CD4-positive, alpha-beta T cell treated with Interleukin-15 for 4 hours (primary cell): ENCODE results near the gene BCAR3.
A peak's percentile ranks its signal among the peaks of the same experiment; 100 is the strongest.

Experiments
- DNase-seq: peaks from one replicate; pipeline ENCODE4 v3.0.0-alpha.2; 2020; ENCODE audit warnings: low spot score

Gene BCAR3

DNA sequence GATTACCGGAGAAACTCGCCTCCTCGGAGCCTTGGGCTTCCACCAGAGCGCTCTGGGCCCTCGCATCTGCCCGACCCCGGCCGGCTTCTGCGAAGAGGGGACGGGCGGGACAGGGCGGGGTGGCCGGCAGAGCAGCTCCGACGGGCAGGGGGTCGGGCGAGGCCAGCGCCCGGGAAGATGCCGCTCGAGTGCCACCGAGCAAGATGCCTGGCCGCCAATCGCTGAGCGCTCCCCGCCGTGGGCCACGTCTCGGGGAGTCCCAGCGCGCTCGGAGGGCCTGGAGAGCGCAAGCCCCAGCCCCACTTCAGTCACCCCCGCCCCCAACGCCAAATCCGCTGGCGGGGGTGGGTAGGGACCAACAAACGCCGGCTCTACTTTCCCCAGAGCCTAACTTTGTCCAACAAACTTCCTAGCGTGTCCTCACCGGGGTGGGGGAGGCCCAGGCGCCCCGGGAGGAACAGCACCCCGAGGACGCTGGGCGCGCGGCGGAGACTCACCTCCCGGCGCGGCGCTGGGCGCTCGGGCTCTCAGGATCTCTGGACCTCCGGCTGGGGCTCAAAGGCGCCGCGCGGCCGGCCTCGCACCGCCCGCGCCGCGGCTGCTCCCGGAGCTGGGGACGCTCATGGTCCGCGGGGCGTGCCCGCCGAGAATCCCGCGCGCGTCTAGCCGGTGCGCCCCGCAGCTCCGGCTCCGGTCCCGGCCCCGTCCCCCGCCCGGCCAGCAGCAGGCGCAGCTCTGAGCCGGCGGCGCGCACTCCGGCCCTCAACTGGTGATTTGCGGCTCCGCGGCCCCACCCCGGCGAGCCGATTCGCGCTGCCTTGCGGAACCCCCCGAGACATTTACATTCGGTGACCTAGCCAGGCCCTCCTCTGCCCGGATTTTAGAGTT lies at the start of gene BCAR3:
BCAR3 (minus strand) TSS at position 737 of the 888 bp plus-strand sequence. CDS start 6,907 bp downstream, outside the sequence.
- DNase-seq: no peak

DNA sequence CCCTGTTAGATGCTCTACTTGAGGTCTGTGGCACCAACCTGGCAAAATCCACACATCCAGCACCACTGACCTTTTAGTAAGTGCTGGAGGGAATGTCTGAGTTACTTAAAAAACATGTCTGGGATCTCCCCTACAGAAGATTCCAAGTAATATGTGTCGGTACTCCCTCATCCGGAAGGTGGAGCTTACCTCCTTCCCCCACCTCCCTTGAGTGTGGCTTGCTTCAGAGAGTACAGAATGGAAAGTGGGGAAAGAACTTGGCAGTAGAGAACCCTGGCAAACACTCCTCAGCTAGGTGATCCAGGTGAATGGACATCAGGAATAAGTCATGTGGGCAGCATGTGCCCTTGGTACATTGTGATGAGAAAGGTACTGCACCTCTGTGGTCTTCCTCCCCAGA lies 49.0 kb upstream of the BCAR3 start:
- DNase-seq: no peak

DNA sequence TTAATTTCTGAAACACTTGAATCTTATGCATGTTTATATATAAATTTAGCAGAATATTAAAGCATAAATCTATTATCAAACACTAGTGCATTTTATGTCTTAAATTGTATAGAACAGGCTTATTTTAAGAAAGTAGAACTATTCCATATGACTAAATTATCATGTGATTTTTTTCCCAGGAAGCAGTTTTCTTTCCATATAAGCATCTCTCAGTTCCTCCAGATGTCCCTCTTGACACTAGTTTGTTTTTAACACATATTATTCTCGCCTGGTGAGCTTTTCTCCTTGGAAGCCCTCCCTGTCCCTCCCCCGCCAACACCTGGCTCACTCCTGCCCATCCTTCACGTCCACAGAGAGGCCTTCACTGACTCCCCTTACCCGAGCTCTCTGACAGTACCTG lies 48.3 kb upstream of the BCAR3 start:
- no peak for DNase-seq

DNA sequence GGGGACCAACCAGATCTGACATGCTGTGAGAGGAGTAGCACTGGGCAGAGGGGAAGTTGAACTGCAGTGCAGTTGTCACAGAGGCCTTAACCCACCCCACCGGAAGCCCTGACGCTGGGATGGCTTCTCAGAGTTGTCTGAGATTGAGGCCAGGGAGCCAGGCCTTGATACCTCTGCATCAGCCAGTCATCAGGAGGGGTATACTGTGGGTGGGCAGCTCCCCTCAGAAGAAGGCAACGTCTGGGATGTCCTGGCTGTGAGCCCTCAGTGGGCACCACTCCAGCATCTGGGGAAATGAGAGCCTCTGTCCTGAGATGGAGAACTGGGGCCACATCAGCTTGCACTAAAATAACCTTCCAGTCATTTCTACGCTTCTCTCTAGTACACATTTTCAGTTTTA lies 47.9 kb upstream of the BCAR3 start:
- DNase-seq: no peak

DNA sequence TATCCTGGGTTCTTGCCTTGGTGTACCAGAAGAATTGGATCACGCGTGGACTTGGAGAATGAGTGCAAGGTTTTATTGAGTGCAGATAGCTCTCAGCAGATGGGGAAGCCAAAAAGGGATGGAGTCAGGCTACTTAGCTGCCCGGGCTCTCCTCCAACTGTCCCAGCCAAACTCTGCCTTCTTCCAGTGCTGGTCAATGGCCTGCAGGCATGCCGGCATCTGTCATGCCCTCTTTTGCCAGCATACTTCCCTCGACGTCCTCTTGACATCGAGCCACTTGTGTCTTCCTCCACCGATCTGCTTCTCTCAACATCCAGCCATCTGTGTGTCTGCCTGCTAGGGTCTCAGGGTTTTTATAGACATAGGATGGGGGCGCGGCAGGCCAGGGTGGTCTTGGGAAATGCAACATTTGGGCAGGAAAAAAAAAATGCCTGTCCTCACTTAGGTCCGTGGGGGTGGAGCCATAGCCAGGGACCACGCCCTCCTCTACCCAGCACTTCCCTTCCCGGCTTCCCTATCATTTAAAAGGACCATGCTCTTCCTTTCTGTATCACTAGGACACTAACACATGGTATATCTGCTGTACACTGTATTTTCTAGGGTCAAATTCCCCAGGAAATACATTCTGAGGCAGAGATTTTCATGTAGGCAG lies 47.0 kb upstream of the BCAR3 start:
- no peak for DNase-seq

DNA sequence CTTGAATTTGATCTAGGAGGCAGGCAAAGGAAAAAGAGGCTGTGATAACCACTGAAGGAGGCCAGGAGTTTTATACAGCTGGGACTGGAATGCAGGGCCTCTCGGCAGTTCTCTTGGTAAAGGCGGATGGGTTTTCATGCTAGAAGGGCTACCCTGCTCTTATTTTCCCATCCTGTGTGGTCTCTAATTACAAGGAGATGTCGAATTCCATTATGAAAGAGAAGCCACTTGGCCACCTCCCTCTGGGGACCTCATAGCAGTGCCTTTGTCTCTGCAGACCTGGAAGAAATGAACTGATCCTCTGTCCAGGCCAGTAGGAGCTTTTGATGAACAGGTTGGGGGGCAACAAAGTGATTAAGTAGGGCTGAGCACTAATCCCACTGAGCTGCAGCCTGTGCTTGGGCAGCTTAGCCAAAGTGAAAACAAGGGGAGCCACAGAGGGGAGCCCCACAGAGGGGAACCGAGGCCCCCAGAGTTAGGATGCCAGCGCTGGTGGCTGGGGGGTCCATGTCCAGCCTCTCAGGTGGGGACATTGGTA lies 42.2 kb upstream of the BCAR3 start:
- DNase-seq: no peak

DNA sequence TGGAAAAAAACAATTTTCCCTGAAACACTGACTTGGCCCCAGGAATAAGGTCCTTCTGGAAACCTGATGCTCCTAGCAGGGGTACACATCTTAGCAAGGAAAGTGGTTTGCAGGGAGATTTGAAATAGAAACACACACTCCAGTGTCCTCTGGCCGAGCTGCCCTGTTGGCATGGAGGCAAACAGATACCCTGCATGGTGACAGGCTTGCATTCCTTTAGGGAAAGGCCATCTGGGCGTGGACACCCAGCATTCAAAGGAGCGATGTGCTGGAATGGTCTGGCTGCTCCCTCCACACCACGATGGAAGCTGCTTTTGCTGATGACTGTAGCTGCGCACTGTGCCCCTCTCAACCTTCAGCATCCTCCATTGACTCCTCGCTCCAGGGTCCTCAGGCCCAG lies 41.5 kb upstream of the BCAR3 start:
- DNase-seq: no peak

DNA sequence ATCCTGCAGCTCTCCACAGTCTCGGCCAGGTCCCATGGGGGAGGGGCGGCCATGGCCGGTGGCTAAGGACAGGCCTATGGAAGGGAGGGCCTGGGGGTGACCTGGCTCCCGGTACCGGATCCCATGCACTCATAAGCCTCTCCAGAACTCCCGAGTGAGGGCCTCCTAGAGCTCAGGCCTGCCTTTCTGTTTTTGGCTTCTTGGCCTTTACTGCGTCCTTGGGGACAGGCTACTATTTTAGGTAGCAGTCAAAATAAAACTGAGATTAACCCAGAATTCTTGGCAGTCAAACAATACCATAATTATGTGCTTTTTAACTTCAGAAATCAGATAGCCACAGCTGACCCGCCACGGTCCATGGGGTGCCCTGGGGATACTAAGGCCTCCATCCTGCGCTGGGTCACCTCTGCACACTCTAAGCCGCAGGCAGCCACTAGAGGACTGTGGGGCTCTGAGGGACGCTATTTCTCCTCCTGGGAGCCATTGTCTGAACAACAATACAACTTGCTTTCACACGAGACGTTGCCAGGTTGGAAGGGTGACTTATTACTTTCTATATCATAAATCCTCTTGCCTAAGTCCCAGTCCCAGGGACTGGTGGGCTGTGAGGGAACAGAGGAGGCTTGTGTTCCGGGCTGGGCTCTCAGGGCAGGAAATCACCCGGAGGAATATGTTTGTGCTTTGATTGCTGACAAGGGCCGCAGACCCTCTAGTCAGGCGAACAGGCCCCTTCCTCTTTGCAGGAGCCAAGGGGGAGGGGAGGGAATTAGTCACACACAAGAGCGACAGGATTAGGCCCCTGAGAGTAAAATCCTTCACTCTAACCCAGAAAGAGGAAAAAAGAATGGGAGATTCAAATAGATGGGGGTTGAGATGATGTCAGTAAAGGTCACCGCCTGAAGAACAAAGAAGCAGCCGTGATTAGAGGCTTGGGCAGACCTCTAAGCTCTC lies 40.7 kb upstream of the BCAR3 start:
- no peak for DNase-seq

DNA sequence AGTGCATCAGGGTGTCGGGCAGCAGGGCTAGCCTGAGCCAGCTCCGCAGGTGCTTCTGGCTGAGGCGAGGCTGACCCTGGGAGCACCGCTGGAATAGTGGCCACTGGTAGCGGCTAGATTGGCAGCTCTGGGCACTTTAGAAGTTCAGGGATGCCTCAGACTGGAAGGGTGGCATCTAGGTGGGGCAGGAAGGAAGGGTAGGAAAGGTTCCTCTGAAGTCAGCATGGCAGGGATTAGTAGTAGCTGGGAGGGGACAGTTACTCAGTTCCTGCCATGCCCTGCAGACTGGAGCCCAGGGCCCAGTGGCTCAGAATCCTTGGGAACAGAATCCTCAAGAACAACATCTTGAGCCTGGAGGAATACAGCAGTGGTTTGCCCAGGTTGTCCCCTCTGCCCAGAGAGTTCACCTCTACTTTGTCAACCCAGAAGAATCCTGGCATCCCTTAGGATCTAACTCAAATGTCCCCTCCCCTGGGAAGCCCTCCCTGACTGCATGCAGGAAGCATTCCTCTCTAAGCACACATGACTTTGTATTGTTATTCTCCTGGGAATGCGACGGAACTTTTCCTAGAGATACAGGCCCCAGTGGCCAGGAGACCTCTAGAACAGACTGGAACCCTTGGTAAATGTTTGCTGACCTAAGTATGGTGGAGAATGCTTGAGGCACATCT lies 39.5 kb upstream of the BCAR3 start:
- no peak for DNase-seq

DNA sequence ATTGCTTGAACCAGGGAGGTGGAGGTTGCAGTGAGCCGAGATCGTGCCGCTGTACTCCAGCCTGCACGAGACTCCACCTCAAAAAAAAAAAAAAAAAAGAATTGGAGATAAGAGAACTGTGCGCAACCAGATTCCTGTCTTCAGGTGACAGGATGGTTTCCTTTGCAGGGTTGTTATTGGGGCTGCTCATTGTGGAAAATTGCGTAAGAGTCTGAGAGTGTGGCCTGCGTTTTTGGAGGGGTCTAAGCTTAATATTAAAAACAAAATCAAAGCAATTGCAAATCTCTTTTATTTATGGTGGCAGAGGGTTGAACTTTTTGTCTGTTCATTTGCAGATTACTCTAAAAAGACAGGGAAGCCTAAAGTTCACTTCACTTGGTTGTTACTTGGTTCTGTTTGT lies 36.0 kb upstream of the BCAR3 start:
- no peak for DNase-seq

DNA sequence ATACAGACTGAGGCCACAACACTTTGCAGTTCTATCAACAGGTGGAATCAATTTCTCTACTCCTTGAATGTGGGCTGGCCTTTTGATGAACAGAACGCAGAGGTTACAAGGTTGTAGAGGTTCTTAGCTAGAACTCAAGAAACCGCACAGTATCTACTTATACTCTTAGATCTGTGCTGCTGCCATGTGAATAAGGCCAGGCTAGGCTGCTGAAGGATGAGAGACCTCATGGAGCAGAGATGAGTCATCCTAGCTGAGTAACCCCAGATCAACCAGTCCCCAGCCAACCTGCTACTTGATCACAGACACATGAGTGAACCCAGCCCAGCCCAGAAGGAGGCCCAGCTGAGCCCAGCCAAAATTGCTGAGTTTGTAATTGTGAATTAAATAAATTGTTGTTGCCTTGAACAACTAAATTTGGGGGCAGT lies 35.3 kb upstream of the BCAR3 start:
- peak; percentile 10 for DNase-seq

DNA sequence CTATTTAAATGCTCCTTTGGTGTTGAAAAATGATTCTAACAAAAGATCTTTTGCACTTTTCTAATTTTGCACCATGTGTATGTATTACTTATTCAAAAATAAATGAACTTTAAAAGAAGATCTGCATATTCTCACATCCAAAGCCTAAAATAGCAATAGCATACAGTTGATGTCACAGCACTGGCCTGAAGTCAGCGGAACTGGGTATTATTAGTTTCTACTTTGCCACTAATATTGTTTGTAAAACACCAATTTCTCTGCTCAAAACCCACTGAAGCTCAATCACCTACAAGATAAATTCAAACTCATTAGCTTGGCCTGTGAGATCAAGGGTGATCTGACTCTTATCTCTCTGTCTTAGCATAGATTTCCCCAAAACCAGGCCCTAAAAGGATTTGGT lies 34.5 kb upstream of the BCAR3 start:
- DNase-seq: no peak

DNA sequence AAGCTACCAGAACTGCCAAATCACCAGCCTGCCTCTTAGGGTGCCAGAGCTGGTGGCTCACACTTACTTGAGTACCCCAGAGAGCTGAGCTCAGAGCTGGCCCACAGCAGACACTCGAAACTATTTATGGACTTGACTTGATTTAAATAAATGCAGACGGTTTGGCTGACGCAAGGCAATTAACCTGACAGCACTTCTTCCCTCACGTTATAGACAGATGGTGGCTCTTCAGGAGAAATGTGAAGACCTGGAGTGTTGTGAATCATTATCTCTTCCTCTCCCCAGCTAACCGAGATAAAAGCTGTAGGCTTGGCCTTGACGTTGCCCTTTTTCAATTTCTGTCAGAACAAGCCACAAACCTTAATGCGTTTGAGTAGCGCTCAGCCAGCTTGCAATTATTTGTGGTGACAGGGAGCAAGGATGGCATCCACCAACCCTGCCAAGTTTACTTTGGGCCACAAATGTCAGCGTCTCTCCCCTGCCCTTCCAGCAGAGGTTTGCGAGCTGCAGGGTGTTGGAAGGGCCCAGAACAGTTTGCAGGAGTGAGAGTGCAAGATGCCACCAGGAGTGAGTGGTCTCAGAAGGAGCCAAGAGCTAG lies 34.0 kb upstream of the BCAR3 start:
- no peak for DNase-seq

DNA sequence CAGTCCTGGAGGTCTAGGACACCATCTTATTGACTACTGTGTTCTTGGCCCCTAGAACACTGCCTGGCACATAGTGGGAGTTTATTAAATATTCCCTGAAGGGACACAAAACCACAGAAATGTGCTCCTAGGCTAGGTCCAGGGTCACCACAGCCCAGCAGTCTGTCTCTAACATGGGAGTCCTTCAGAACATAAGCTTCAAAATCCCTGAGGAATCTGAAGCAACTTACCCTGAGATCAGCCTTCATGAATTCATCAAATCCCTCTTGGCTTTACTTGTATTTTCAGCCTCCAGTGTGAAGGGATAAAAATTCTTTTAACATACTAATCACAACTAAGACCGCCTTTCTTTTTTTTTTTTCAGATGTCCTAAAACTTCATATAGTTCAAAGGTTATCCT lies 32.7 kb upstream of the BCAR3 start:
- DNase-seq: no peak

DNA sequence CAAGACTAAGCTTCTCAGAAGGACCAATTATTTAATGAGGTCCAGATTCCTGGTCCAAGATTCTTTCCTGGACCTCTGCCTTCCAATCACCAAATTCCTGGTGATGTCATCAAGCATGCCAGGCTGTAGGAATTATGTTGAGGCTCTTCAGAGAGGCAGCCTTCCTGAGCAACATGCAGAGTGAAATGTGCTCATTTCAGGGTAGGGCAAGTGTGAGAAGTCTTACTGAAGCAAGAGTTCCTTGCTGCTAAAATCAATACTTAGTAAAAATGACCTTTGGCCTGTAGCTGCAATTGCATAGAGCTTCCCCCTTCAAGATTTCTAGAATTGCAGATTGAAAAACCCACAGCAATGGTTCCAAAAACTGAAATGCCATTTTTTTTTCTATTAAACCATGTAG lies 31.7 kb upstream of the BCAR3 start:
- DNase-seq: no peak

DNA sequence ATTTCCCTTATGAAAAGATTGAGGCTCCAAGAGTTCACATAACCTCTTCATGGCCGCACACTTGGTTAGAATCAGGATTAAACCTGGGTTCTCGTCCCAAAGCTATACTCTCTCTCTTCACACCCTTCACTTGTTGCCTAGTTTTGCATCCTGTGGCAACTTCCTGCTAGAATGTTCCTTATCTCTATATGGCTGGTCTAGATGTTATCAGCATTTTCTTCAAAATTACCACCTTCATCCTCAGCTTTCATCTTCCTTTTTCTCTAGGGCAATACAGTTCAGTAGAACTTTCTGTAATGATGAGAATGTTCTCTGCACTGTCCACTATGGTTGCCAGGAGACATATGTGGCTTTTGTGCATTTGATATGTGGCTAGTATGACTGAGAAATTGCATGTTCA lies 31.1 kb upstream of the BCAR3 start:
- DNase-seq: no peak

DNA sequence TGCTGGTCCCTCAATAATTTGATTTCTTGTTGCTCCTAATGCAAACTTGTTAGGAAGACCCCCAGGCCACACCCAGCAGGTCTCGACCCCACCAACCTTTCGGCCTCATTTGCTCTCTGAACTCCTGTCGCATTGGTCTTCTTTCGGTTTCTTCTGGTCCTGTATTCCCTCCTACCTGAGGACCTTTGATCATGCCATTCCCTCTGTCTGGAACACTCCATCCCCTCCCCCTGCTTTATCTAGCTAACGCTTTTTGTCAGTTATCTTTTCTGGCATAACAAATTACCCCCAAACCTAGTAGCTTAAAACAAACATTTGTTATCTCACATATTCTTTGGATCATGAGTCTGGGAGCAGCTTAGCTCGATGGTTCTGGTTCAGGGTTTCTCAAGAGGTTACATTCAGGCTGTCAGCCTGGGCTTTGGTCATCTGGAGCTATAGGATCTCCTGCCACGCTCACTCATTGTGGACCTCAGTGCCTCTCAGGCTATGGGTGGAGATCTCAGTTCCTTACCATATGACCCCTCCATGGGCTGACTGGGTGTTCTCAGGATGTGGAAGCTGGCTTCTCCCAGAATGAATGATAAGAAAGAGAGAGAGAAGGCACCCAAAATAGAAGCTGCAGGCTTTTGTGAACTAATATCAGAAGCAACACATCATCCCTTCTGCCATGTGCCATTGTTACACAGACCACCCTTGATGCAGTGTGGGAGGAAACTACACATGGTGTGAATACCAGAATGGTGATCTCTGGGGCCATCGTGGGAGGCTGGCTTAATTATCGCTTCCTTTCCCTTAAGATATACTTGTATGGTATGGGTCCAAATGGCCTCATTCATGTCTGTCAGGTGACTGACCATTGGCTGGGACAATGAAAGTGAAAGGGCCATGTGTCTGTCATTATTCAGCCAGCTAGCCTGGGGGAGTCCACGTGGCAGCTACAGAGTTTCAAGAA lies 29.1 kb upstream of the BCAR3 start:
- DNase-seq: no peak

DNA sequence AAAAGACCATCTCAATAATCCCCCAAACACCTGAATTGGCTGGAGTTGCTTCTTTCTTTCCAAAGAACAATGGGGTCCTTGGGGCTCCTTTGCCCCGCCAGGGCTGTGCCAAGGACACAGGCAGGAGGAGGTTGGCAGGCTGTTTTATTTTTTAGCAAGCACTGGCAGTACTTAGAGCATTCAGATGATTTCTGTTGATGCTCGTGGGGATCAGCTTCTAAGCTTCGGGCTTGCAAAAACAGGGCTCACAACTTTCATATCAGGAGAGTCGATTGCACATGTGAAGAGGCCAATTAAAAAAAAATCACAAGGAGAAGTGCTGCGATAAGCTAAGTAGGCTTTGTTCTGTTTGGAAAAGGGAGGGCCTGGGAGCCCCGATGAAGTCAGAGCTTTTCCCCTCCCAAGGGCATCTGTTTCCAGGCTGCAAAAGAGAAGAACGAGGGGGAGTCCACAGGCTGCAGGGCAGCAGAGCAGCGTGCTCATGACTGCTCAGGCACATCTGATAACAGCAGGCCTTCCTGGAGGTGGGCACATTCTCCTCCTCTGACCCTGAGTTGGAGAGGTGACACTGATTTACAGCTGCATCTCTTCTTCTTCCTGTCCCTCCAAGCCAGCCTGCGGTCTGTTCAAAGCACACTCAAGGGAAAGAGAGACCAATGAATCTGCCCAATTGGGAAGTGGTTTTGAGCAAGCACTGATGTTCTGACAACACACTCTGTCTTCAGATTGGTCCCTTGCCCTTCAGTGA lies 27.3 kb upstream of the BCAR3 start:
- no peak for DNase-seq

DNA sequence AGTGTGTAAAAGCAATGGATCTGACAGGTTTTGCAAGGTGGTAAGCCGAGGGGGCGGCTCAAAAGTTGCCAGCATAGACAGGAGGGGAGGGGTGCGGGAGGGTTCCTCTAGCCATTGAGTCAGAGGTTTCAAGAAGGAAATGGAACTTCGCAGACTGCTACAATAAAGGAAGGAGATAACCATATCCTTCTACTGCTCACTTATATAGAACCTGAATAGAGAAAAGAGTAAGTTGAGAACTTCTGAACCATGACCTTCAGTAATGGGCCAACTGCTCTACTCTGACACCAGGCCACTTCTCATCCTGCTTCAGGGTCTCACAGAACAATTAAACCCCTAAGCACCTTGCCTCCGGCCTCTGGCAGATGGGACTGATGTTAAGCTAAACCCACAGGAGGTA lies 26.3 kb upstream of the BCAR3 start:
- no peak for DNase-seq
